Small intestine (tissue), 7 donors: ENCODE measurements around the gene AATK. TPM values are rescaled to one million over a fixed set of nuclear protein-coding genes. Genes with fewer than 3 reads are reported as not detected.
A peak's percentile ranks its signal among the peaks of the same experiment; 100 is the strongest.

ENCODE experiments used
- DNase-seq, 2 donors: peaks; one replicate each; pipeline versions ENCODE4 v3.0.0 to v3.0.0-alpha.2; 2013
- FAIRE-seq: peaks from 2 replicates; lab custom pipeline; 2012; peaks lifted over from hg19 to GRCh38; lab: Jason Lieb, UNC
- H3K27ac ChIP-seq, 3 donors: one replicate each; pipeline ENCODE4 v1.5.1; 2013; ENCODE audit warnings: low read length in 2 of 3, mild to moderate bottlenecking in 2 of 3, control low read depth in 1 of 3, inconsistent platforms in 1 of 3, low read depth in 1 of 3, moderate library complexity in 1 of 3
- H3K27me3 ChIP-seq, 3 donors: one replicate each; pipeline ENCODE4 v1.6.1; 2013; ENCODE audit warnings: low read length in 3 of 3, inconsistent platforms in 1 of 3; ENCODE audit not compliant: control insufficient read depth in 3 of 3, insufficient read depth in 3 of 3
- H3K36me3 ChIP-seq, 3 donors: one replicate each; pipeline ENCODE4 v1.6.1; 2013; ENCODE audit warnings: low read length in 3 of 3, inconsistent platforms in 1 of 3, low read depth in 1 of 3, mild to moderate bottlenecking in 1 of 3, moderate library complexity in 1 of 3; ENCODE audit not compliant: control insufficient read depth in 3 of 3, insufficient read depth in 2 of 3
- H3K4me1 ChIP-seq, 3 donors: one replicate each; pipeline ENCODE4 v1.6.1; 2013; ENCODE audit warnings: low read length in 2 of 3, inconsistent platforms in 1 of 3, low read depth in 1 of 3, mild to moderate bottlenecking in 1 of 3, moderate library complexity in 1 of 3; ENCODE audit not compliant: control insufficient read depth in 3 of 3, insufficient read depth in 2 of 3
- H3K4me3 ChIP-seq, 3 donors: one replicate each; pipeline ENCODE4 v1.5.1; 2013; ENCODE audit warnings: low read length in 3 of 3, control low read depth in 1 of 3, inconsistent platforms in 1 of 3, low read depth in 1 of 3, mild to moderate bottlenecking in 1 of 3, moderate library complexity in 1 of 3
- H3K9me3 ChIP-seq, 2 donors: one replicate each; pipeline ENCODE4 v1.6.1; 2013; ENCODE audit warnings: low read depth in 1 of 2, low read length in 1 of 2; ENCODE audit not compliant: control insufficient read depth in 2 of 2, insufficient read depth in 1 of 2
- WGBS, 3 donors: extraction: QIAGEN DNeasy Blood & Tissue Kit; methylation state at CpG; one replicate each; pipeline ENCODE4 v1.1.7; 2013; 5-methylcytosine and 5-hydroxymethylcytosine counted together
- polyA plus RNA-seq, 4 donors: library from polyadenylated mRNA; stranded (reverse) in 3 of 4; unstranded in 1 of 4; fragments of 200-250 nt in 3 of 4; fragments of 120-200 nt in 1 of 4; gene quantifications; one replicate each; pipeline versions ENCODE4 v1.2.1 to v1.2.3, GENCODE V29; 2013
- donor health status: healthy with polysubstance abuse.
- donor health status: control.
- donor health status: control.
- donor health status: Bipolar disorder and iron deficiency.
- donor health status: healthy.

Gene AATK
- polyA plus RNA-seq, 4 donors, result 33.1 to 118 (median 95.7) TPM

GRCh38 chr17:81120149-81120484 is 45.9 kb downstream of the AATK start:
- 83 to 94% (median 92%) methylated on average over 26 to 33 of the region's 33 CpGs for WGBS, 3 donors
- no peak for FAIRE-seq

GRCh38 chr17:81119223-81120148 is 46.5 kb downstream of the AATK start:
- H3K27me3 ChIP-seq, result peaks cover 0 to 3% (median 0%) of the 10 kb centered on the region in 3 donors
- H3K36me3 ChIP-seq, result peaks cover 5 to 94% (median 17%) of the 10 kb centered on the region in 3 donors
- peak; percentile 49 to 83 for DNase-seq
- WGBS, 3 donors, result 41 to 70% (median 54%) methylated on average over 60 to 89 of the region's 89 CpGs
- H3K9me3 ChIP-seq, result no peaks in the 10 kb centered on the region
- H3K4me1 ChIP-seq, result no peaks in the 10 kb centered on the region
- H3K27ac ChIP-seq, result no peak overlapping the region
- peak overlapping the region in 1 of 3 donors; percentile 8 for H3K4me3 ChIP-seq
- FAIRE-seq, result no peak

More at GRCh38 chr17:81120149-81120484, 45.9 kb downstream of the AATK start:
- no peak overlapping the region for H3K4me3 ChIP-seq
- H3K36me3 ChIP-seq, result peaks cover 5 to 94% (median 17%) of the 10 kb centered on the region in 3 donors
- H3K27me3 ChIP-seq, result peaks cover 0 to 3% (median 0%) of the 10 kb centered on the region in 3 donors
- no peak overlapping the region for H3K27ac ChIP-seq
- DNase-seq, result no peak
- H3K9me3 ChIP-seq, result no peaks in the 10 kb centered on the region
- no peaks in the 10 kb centered on the region for H3K4me1 ChIP-seq

GRCh38 chr17:81118308-81119221 is 47.5 kb downstream of the AATK start:
- no peak for FAIRE-seq

GRCh38 chr17:81117672-81118198 is 48.3 kb downstream of the AATK start:
- peaks cover 5 to 89% (median 17%) of the 10 kb centered on the region in 3 donors for H3K36me3 ChIP-seq
- no peak overlapping the region for H3K4me3 ChIP-seq
- no peak overlapping the region for H3K27ac ChIP-seq
- FAIRE-seq, result no peak
- no peaks in the 10 kb centered on the region for H3K9me3 ChIP-seq
- H3K4me1 ChIP-seq, result no peaks in the 10 kb centered on the region
- 75 to 82% (median 78%) methylated on average over 20 of the region's 20 CpGs for WGBS, 3 donors
- no peak for DNase-seq
- H3K27me3 ChIP-seq, result no peaks in the 10 kb centered on the region

More at GRCh38 chr17:81118308-81119221, 47.5 kb downstream of the AATK start:
- no peak for DNase-seq
- Histone ChIP-seq H3K9me3 (no peaks in the 10 kb centered on the region), H3K27me3 (peaks cover 0 to 3% (median 0%) of the 10 kb centered on the region in 3 donors), H3K4me3 (no peak overlapping the region), H3K36me3 (peaks cover 5 to 92% (median 17%) of the 10 kb centered on the region in 3 donors), H3K27ac (no peak overlapping the region), H3K4me1 (no peaks in the 10 kb centered on the region)
- WGBS, 3 donors, result 70 to 80% (median 78%) methylated on average over 19 to 24 of the region's 24 CpGs

- Histone ChIP-seq H3K9me3 (no peaks in the 10 kb centered on the region), H3K4me3 (no peak overlapping the region), H3K4me1 (no peaks in the 10 kb centered on the region), H3K27ac (no peak overlapping the region), H3K27me3 (no peaks in the 10 kb centered on the region), H3K36me3 (peaks cover 5 to 95% (median 9%) of the 10 kb centered on the region in 3 donors)
- FAIRE-seq (no peak), DNase-seq (no peak)
- WGBS, 3 donors, result 82 to 88% (median 88%) methylated on average over 8 of the region's 8 CpGs
These were observed 49.3 kb downstream of the AATK start for GRCh38 chr17:81116704-81117103.

- Histone ChIP-seq H3K27me3 (no peaks in the 10 kb centered on the region), H3K4me3 (no peak overlapping the region), H3K36me3 (peaks cover 5 to 94% (median 8%) of the 10 kb centered on the region in 3 donors), H3K27ac (no peak overlapping the region), H3K9me3 (no peaks in the 10 kb centered on the region), H3K4me1 (no peaks in the 10 kb centered on the region)
- 84 to 85% (median 84%) methylated on average over 17 to 22 of the region's 22 CpGs for WGBS, 3 donors
- DNase-seq (no peak), FAIRE-seq (no peak)
These were observed 50.1 kb downstream of the AATK start for GRCh38 chr17:81115749-81116464.

- Histone ChIP-seq H3K36me3 (peaks cover 5 to 89% (median 5%) of the 10 kb centered on the region in 3 donors), H3K27ac (peak overlapping the region in 1 of 3 donors; percentile 25), H3K4me1 (no peaks in the 10 kb centered on the region), H3K4me3 (no peak overlapping the region), H3K9me3 (no peaks in the 10 kb centered on the region), H3K27me3 (no peaks in the 10 kb centered on the region)
- no peak for FAIRE-seq
- no peak for DNase-seq
- 69 to 81% (median 69%) methylated on average over 10 to 11 of the region's 11 CpGs for WGBS, 3 donors
These were observed 50.8 kb downstream of the AATK start for GRCh38 chr17:81115219-81115618.
